Neural cell (in vitro differentiated cells): Measurements from ENCODE around the gene AKT3. TPM values are rescaled to one million over a fixed set of nuclear protein-coding genes. Genes with fewer than 3 reads are reported as not detected.

ENCODE experiments used
- H2AFZ ChIP-seq: fragments of 200-600, 300-800 bp; sonication (generic), shearing (Covaris generic); 2 replicates; pipeline ENCODE4 v1.6.0; 2014; ENCODE audit warnings: low read depth, mild to moderate bottlenecking, antibody characterized with exemption, low read length, moderate library complexity
- H3F3A ChIP-seq: fragments of 200-600 bp; shearing (Covaris generic); 2 replicates; pipeline ENCODE4 v1.6.1; 2016; ENCODE audit warnings: mild to moderate bottlenecking, moderate library complexity, mixed read lengths, antibody characterized with exemption, low read length; ENCODE audit not compliant: insufficient read depth, poor library complexity, severe bottlenecking
- H3K27ac ChIP-seq: fragments of 200-600, 300-800 bp; sonication (generic), shearing (Covaris generic); 2 replicates; pipeline ENCODE4 v1.5.1; 2014; ENCODE audit warnings: mild to moderate bottlenecking, low read length, moderate library complexity
- H3K27me3 ChIP-seq: fragments of 300-800, 200-600 bp; sonication (generic), shearing (Covaris generic); 2 replicates; pipeline ENCODE4 v1.6.0; 2014; ENCODE audit warnings: mild to moderate bottlenecking, low read depth, low read length, moderate library complexity; ENCODE audit not compliant: insufficient read depth
- H3K36me3 ChIP-seq: fragments of 300-800, 200-600 bp; sonication (generic), shearing (Covaris generic); 2 replicates; pipeline ENCODE4 v1.5.1; 2014; ENCODE audit warnings: mild to moderate bottlenecking, antibody characterized with exemption, low read length, moderate library complexity; ENCODE audit not compliant: insufficient read depth
- H3K4me2 ChIP-seq: fragments of 300-800, 200-600 bp; sonication (generic), shearing (Covaris generic); 2 replicates; pipeline ENCODE4 v1.6.0; 2014; ENCODE audit warnings: mild to moderate bottlenecking, low read length
- H3K4me3 ChIP-seq: fragments of 300-800, 200-600 bp; sonication (generic), shearing (Covaris generic); 2 replicates; pipeline ENCODE4 v1.5.1; 2014; ENCODE audit warnings: mild to moderate bottlenecking, low read length, moderate library complexity
- H3K79me2 ChIP-seq: fragments of 200-600 bp; shearing (Covaris generic); replicated peaks from 2 replicates; pipeline ENCODE4 v1.6.0; 2014; ENCODE audit warnings: mild to moderate bottlenecking, low read length, moderate library complexity; ENCODE audit not compliant: insufficient read depth
- H3K9ac ChIP-seq: fragments of 300-800, 200-600 bp; sonication (generic), shearing (Covaris generic); 2 replicates; pipeline ENCODE4 v1.6.1; 2016; ENCODE audit warnings: mild to moderate bottlenecking, low read length, mixed read lengths
- H3K9me2 ChIP-seq: fragments of 200-600 bp; shearing (Covaris generic); 2 replicates; pipeline ENCODE4 v1.6.1; 2016; ENCODE audit warnings: mild to moderate bottlenecking, low read length, mixed read lengths; ENCODE audit not compliant: insufficient read depth
- H3K9me3 ChIP-seq: fragments of 200-600, 300-800 bp; sonication (generic), shearing (Covaris generic); 2 replicates; pipeline ENCODE4 v1.6.1; 2016; ENCODE audit warnings: mild to moderate bottlenecking, mixed run types, low read length, moderate library complexity, mixed read lengths
- H4K20me1 ChIP-seq: fragments of 200-600 bp; shearing (Covaris generic); 2 replicates; pipeline ENCODE4 v1.6.1; 2016; ENCODE audit warnings: mild to moderate bottlenecking, mixed run types; ENCODE audit not compliant: insufficient read depth
- CTCF ChIP-seq: fragments of 450-650 bp; IDR thresholded peaks from 2 replicates; pipeline ENCODE4 v1.5.1; 2014; ENCODE audit warnings: antibody characterized with exemption, mild to moderate bottlenecking, moderate library complexity; ENCODE audit not compliant: poor library complexity, severe bottlenecking
- EP300 ChIP-seq: fragments of 450-650 bp; conservative IDR thresholded peaks from 2 replicates; pipeline ENCODE4 v1.6.1; 2014; ENCODE audit warnings: antibody characterized with exemption, mild to moderate bottlenecking, moderate library complexity; ENCODE audit not compliant: poor library complexity, severe bottlenecking
- EZH2 ChIP-seq: fragments of 200-600, 300-800 bp; shearing (Covaris generic), sonication (generic); IDR thresholded peaks from 2 replicates; pipeline ENCODE4 v1.6.1; 2014; ENCODE audit warnings: antibody characterized with exemption, low read length, borderline replicate concordance, mild to moderate bottlenecking; ENCODE audit not compliant: insufficient read depth, poor library complexity, severe bottlenecking
- MXI1 ChIP-seq: fragments of 450-650 bp; conservative IDR thresholded peaks from 2 replicates; pipeline ENCODE4 v1.6.1; 2014; ENCODE audit warnings: antibody characterized with exemption, mild to moderate bottlenecking; ENCODE audit not compliant: poor library complexity, severe bottlenecking
- POLR2AphosphoS5 ChIP-seq: IDR thresholded peaks from 2 replicates; pipeline ENCODE4 v1.6.1; 2012
- RAD21 ChIP-seq: fragments of 450-650 bp; conservative IDR thresholded peaks from 2 replicates; pipeline ENCODE4 v1.6.1; 2014; ENCODE audit warnings: antibody characterized with exemption, mild to moderate bottlenecking, moderate library complexity
- REST ChIP-seq: IDR thresholded peaks from 2 replicates; pipeline ENCODE4 v1.6.1; 2012; ENCODE audit warnings: borderline replicate concordance
- SMC3 ChIP-seq: fragments of 450-650 bp; conservative IDR thresholded peaks from 2 replicates; pipeline ENCODE4 v1.6.1; 2014; ENCODE audit warnings: antibody characterized with exemption, mild to moderate bottlenecking, moderate library complexity; ENCODE audit not compliant: poor library complexity
- TAF1 ChIP-seq: IDR thresholded peaks from 2 replicates; pipeline ENCODE4 v1.6.1; 2012; ENCODE audit warnings: low read depth
- polyA plus RNA-seq: library from polyadenylated mRNA; depleted of rRNA; stranded (reverse); fragments of >200 nt; gene quantifications from 2 replicates; pipeline ENCODE4 v1.2.3, GENCODE V29; 2014

AKT3 gene
- polyA plus RNA-seq, 1 donor from 2014 or later = 46.0 TPM

- Histone ChIP-seq H3K79me2 (peaks cover 17% of the 10 kb centered on the region), H3K27ac (no peak overlapping the region), H2AFZ (no peak overlapping the region), H3K27me3 (no peaks in the 10 kb centered on the region), H3K9me3 (no peaks in the 10 kb centered on the region), H4K20me1 (no peaks in the 10 kb centered on the region), H3K4me3 (no peak overlapping the region), H3F3A (no peaks in the 10 kb centered on the region), H3K9ac (no peak overlapping the region), H3K36me3 (no peaks in the 10 kb centered on the region), H3K9me2 (no peaks in the 10 kb centered on the region), H3K4me2 (no peak overlapping the region)
- TF ChIP-seq REST (no peak), SMC3 (peak; percentile 76), RAD21 (peak; percentile 78), CTCF (peak; percentile 75)
Measured at GRCh38 chr1:243708210-243708609, 141.8 kb downstream of the AKT3 start.

- H3K27me3 ChIP-seq = no peaks in the 10 kb centered on the region
- TF ChIP-seq RAD21 = no peak
- TF ChIP-seq SMC3 = no peak
- TF ChIP-seq MXI1 = no peak
- TF ChIP-seq CTCF = no peak
- no peak for TF ChIP-seq TAF1
- no peak for TF ChIP-seq POLR2AphosphoS5
- TF ChIP-seq EZH2 = no peak
- no peak for TF ChIP-seq EP300
- no peak for TF ChIP-seq REST
- H3K4me3 ChIP-seq = no peak overlapping the region
- no peaks in the 10 kb centered on the region for H3K9me3 ChIP-seq
- no peaks in the 10 kb centered on the region for H4K20me1 ChIP-seq
- H3K27ac ChIP-seq = no peak overlapping the region
- no peak overlapping the region for H3K9ac ChIP-seq
- H3F3A ChIP-seq = no peaks in the 10 kb centered on the region
- H3K79me2 ChIP-seq = peaks cover 17% of the 10 kb centered on the region
- no peak overlapping the region for H2AFZ ChIP-seq
- H3K36me3 ChIP-seq = no peaks in the 10 kb centered on the region
- no peak overlapping the region for H3K4me2 ChIP-seq
- H3K9me2 ChIP-seq = no peaks in the 10 kb centered on the region
Measured at GRCh38 chr1:243706563-243706962, 143.5 kb downstream of the AKT3 start.
